Ishikawa (cell line): ENCODE measurements around the gene HEBP1.

Experiments used
- CEBPB ChIP-seq: IDR thresholded peaks from 2 replicates; pipeline ENCODE4 v1.6.1; 2012
- CREB1 ChIP-seq: IDR thresholded peaks from 2 replicates; pipeline ENCODE4 v1.6.1; 2012; ENCODE audit warnings: low read depth
- EGR1 ChIP-seq: IDR thresholded peaks from 2 replicates; pipeline ENCODE4 v1.6.1; 2012
- EP300 ChIP-seq: IDR thresholded peaks from 2 replicates; pipeline ENCODE4 v1.6.1; 2012; ENCODE audit warnings: borderline replicate concordance
- MAX ChIP-seq: IDR thresholded peaks from 2 replicates; pipeline ENCODE4 v1.6.1; 2012
- NFIC ChIP-seq: IDR thresholded peaks from 2 replicates; pipeline ENCODE4 v1.6.1; 2012
- RAD21 ChIP-seq: IDR thresholded peaks from 2 replicates; pipeline ENCODE4 v1.6.1; 2012; ENCODE audit warnings: low read depth
- TAF1 ChIP-seq: IDR thresholded peaks from 2 replicates; pipeline ENCODE4 v1.6.1; 2012; ENCODE audit warnings: low read depth, mild to moderate bottlenecking
- USF1 ChIP-seq: IDR thresholded peaks from 2 replicates; pipeline ENCODE4 v1.6.1; 2012
- YY1 ChIP-seq: IDR thresholded peaks from 2 replicates; pipeline ENCODE4 v1.6.1; 2012; ENCODE audit warnings: low read depth

- TF ChIP-seq CREB1 (no peak), EP300 (no peak), USF1 (no peak), TAF1 (no peak), MAX (no peak), CEBPB (no peak), EGR1 (no peak), NFIC (no peak), RAD21 (no peak), YY1 (no peak)
Observed at GRCh38 chr12:13008741-13009380, 8.8 kb upstream of the HEBP1 start.
